Stimulated activated CD4-positive, alpha-beta T cell treated with anti-CD3 and anti-CD28 coated beads, Interleukin-2, amount 100 ng/mL, for 48 hours (primary cell): ENCODE measurements around the gene MRFAP1L1.
"Not testable (repeated sequence)": the region's sequence is repeated elsewhere in the genome, so short reads cannot be mapped to it uniquely, and the experiment has no call there.

Experiments used
- DNase-seq, 2 donors: peaks; one replicate each; pipeline ENCODE4 v3.0.0-alpha.2; 2020

MRFAP1L1 gene

DNA sequence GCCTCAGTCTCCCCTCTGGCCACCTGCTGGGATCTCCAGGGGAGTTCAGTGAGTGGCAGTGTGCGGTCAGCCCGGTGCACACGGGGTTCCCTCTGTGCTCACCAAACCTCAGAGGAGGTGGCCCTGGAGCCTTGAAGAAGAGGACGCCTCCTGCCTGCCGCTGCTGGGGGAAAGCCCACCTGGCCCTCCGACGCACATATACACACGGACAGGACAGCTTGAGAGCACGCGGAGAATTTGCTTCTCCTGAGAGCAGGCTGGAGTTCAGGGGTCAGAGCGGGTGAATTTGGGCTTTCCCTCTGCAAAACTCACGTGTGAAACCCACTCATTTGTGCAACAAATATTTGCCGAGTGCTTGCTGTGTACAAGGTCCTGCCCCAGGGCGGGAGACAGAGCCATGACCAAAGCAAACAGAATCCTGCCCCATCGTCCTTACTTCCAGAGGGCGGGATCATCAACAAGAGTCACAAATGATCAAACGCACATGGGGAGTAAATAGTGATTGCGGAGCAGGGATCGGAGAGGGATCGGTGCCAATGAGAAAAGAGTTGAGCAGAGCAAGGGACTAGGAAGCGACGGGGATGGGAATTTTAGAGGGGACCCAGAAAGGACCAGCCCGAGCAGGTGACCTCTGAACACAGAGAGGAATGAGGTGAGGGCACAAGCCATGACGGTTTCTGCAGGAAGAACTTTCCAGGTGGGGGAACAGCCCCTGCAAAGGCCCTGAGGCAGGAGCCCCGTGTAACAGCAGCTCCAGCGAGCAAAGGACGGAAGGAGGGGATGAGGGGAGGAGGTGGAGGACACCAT, 23.9 kb upstream of the MRFAP1L1 start:
- no peak for DNase-seq

DNA sequence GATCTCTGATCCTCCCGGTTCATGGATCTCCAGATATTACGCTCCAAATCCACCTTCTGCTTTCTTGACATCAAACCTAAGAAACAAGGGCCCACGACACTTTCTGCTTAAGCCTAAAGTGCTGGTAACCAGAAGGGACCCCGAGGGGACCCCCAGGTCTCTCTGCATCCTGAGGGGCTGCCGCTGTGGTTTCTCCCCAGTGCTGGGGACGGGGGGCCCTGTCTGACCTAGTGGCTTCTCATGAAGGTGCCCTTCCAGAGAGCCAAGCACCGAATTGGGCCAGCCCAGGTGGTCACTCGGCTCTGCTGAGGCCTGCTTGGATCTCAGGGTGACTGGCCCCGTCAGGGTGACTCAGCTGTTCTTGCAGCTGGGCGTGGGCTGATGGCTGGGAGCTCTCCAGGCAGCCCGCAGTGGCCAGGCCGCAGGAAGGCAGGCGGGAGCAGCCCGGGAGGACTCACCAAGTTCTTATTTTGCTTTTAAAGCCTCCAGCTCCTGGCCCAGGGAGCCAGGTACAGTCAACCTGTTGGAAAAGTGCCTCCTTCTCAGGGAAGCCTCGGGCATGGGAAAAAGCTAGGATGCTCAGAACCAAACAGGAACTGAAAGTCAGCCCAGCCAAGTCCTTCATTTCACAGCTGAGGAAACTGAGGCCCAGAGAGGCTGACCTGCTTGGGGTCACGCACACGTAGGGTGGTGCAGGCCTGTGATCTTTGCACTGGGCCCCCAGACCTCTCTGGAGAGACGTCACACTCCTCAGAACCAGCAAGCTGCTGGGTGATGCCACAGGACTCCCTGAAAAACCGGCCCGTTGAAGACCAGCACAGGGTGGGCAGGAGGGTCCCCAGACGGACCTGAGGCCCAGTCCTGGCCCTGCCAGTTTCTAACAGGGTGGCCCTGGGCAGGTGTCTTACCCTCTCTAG, 23.0 kb upstream of the MRFAP1L1 start:
- no peak for DNase-seq

DNA sequence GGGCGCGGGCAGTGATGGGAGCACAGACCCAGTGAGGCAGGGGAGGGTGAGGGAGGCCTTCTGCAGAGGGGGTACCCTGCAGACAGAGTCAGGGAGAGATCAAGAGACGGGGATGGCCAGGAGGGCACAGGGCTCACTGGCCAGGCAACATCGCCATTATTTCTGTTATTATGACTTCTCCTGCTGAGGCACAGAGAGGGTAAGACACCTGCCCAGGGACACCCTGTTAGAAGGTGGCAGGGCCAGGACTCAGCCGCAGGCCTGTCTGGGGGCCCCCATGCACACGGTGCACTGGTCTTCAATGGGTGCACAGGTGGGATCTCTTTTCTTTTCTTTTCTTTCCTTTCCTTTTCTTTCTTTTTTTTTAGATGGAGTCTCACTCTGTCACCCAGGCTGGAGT, 22.1 kb upstream of the MRFAP1L1 start:
- DNase-seq: no peak

DNA sequence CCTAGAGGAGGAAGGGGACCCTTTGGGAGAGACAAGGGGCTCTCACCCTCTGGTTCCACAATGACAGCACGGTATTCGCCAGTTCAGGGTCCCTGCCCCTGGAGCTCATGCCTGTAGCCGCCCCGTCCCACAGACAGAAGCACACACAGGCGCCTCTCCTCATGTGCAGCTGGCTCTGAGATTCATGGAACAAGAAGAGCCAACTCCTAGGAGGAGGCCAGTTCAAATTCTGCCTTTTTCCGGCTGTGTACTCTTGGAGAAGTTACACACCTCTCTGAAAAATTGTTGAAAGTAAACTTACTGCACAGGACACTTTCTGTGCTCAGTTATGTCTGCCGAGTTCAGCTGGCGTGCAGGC, 21.6 kb upstream of the MRFAP1L1 start:
- DNase-seq: no peak

DNA sequence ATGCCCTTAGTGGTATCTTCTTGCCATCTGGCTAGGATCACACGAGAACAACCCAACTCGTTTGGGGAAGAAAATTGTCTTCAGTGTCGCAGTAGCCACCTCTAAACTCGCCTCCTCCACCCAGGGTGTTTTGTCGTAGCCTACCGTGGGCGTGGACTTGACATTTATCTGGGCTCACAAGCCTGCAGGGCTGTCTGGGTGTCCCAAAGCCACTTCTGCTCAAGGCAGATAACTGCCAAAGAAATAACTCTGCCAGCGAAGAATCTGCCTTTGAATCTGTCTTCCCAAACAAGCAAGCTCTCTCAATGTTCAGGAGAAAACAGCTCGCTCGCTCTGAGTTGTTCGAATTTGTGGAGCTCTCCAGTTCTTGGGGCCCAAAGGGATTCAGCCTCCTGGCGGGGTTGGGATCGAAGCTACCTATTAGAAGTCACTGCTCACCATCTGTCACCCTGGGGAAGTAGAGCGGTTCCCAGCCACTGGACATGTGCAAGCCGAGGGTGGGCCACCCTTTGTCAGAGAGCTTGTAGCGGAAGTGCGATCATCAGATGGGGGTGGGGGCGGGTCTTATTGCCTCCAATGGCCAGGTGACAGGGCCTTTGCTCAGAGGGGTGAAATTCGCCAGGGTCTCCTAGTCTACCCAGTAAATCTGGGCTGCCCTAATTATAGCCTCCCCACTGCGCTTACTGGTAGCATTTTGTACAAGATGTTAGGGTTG, 21.1 kb upstream of the MRFAP1L1 start:
- DNase-seq: no peak

DNA sequence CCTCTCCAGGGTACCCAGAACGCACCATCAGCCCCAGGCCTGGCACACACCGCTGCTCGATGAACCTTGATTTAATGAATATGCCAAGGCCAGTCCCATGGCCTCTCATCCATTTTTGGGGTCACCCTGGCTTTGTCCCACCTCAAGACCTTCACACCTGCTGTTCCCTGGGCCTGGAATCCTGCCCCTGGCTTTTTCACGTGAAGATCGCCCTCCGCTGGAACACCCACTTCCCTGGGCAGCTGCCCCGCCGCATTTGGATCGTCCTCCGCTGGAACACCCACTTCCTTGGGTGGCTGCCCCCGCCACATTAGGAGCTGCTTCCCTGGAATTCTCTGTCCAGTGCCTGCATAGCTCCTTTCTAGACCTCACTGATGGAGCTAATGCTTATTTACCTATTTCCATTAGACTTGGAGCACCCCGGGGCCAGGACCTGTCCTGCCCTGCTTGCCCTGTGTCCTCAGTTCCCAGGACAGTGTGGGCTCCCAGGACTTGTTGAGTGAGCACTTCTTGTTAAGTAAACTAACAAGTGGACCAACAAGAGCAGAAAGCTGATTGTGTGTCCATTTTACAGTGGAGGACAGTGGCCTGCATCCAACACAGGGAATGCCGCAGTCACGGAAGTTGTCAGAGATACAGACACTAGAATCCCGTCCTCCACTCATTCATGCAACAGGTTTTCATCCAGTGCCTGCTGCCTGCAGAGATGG, 18.8 kb upstream of the MRFAP1L1 start:
- DNase-seq: no peak

DNA sequence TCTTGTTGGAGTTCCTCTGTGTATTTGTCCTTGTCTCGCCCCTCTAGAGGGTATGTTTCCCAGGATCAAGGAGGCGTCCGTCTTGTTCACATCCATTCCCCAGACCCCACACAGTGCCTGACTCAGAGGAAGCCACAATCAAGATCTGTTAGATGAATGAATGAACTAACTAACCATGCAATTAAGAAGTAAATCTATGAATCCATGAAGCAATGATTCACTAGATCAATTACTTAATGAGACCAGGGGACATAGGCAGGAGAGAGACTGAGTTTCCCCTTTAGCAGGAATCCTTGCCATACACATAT, 18.2 kb upstream of the MRFAP1L1 start:
- no peak for DNase-seq

DNA sequence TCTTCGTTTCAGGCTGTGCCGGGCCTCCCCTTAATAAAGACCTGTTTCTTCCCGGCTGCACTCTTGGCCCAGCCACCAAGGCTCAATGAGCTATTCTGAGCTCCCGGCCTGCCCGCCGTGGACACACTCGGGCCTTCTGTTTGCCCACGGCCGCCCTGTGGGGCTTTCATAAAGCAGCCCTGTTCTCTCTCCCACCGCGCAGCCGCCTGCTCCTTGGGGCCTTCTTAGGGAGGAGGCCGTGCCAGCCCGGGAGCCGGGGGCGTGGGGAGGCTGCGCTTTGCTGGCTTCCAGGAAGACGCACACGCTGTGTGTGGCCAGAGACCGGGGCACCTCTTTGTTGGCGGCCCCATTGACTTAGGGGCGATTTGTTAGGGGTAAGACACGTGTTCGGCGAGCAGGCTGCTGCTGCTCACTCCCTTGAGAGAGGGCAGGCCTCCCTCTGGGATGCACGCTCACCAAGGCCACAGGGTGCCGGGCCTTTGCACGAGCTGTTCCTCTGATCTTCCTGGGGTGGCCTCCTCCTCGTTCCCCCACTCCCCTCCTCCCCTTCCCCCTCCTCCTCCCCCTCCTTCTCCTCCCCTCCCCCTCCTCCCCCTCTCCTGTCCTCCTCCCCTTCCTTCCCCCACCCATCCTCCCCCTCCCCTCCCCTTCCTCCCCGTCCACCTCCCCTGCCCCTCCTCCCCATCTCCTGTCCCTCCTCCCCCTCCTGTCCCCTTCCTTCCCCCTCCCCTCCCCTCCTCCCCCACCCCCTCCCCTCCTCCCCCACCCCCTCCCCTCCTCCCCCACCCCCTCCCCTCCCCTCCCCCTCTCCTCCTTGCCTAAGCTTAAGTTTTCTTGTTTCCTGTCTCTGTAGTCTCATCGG, 17.6 kb upstream of the MRFAP1L1 start:
- DNase-seq: no peak

DNA sequence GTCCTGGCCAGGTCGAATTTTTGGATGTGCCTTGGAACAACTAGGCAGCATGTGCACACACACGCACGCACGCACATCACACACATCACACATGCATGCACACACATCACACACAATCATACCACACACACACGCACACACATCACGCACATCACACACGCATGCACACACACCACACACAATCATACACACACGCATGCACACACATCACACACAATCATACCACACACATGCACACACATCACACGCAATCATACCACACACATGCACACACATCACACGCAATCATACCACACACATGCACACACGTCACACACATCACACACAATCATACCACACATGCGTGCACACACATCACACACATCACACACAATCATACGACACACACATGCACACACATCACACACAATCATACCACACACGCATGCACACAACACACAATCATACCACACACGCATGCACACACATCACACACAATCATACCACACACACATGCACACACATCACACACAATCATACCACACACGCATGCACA, 15.8 kb upstream of the MRFAP1L1 start:
- DNase-seq: not testable (repeated sequence)

DNA sequence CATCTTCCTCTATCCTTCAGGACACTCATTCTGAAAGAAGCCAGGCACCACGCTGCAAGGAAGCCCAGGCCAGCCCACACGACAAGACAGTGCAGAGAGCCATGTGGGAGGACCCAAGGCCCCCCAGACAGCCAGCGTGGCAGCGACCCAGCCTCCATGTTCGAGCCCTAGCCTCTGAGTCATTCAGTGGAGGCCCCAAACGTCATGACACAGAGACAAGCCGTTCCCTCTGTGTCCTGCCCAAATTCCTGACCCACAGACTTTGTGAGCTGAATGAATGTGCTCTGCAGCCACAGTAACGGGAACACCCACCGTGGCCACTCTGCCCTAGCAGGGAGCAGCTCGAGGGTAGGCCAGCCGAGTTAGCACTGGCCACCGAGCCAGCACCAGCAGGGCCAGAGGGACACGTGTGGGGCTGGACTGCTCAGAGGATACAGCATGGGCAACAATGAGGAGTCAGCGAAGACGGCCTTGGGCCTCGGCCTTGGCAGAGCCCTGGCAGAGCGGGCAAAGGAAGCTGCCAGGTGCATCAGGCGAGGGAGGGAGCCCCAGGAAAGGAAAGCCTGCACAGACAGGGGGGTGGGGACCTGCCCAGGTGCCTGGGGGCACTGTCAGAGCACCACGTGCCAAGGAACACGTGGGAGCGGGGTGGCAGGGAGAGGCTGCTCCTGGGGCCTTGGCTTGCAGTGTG, 14.9 kb upstream of the MRFAP1L1 start:
- DNase-seq: no peak

DNA sequence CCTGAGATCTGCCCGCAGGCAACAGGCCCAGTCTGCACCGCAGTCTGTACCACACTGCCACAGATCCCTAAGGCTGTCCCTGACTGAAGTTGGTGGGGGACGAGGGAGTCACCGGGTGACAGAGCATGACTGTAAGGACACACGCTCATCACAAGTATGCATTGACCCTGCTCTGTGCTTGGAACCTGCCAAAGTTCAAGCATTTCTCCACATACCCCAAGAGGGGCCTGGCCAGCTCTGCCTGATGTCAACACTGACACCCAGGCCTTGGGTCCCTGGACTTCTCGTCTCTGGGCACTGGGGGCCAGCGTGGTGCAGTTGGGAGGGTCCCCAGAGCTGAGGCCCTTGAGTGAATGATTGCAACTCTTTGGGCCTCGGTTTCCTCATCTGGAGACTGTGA, 14.2 kb upstream of the MRFAP1L1 start:
- DNase-seq: no peak

DNA sequence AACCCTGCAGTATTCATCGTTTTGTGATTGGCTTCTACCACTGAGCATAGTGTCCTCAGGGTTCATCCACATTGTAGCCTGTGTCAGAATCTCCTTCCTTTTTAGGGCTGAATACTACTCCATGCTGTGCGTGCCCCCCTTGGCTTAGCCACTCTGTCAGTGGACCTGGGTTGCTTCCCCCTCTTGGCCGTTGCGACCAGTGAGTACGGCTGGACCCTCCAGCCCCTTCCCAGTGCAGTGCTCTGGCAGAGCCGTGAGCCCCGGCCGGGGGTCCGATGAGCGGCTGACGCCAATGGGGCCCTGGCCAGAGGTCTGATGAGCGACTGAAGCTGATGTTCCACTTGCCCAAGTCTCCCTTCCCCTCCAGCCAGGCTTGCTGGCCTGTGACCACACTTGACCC, 13.2 kb upstream of the MRFAP1L1 start:
- DNase-seq: no peak

DNA sequence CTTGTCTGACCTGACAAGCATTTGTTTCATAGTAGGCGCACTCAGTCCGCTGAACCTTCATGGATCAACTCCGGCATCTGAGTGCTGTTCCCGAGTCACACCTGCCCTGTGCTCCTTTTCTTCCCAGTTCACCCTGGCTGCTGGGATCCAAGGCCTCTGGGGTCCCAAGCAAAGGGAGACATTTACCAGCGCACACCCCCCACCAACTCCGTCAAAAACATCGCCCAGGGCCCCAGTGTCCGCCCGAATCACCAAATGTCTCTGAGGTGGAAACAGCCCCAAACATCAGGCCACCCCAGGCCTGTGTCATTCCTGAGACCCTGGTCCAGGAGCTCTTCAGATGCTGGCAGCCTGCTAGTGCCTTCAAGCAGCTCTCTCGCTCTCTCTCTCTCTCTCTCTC, 11.5 kb upstream of the MRFAP1L1 start:
- no peak for DNase-seq

DNA sequence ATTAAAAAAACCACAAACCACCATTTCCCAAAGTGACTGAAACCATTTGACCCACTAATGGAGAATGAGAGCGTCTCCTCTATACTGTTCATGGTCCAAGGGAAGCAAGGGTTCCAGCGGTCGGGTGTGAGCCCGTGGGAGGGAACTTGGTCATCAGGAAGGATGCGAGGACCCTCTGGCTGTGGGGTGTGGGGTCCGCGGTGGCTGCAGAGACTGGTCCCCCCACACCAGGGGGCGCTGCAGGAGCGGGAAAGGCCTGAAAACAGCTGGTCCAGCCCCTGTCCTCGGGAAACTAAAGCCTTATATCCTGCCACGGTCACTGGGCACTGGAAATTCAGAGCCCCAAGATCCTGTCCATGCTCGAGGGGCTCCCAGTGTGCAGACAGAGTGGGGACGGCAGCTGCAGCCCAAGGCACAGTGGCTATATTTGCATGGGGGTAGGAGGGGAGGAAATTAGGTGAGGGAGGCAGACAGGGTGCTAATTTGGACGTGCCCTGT, 10.6 kb upstream of the MRFAP1L1 start:
- peak; percentile 85 to 87 for DNase-seq

DNA sequence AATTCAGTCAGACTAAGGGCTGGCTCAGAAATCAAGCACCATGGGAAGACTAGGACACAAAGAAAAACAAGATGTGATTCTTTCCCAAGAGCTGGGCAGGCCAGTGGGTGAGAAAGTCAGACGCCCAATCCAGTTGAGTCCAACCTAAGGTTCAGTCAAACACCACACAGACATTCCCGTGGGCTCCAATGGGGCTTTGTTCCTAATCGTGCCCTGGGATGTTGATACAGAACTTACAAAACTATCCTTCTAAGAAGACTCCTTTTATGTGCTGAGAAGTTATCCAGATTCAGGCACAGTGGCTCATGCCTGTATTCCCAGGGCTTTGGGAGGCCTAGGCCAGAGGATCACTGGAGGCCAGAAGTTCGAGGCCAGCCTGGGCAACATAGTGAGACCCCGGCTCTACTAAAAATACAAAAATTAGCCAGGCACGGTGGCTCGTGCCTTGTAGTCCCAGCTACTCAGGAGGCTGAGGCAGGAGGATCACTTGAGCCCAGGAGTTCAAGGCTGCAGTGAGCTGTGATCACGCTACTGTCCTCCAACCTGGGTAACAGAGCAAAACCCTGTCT, 10.0 kb upstream of the MRFAP1L1 start:
- no peak for DNase-seq

DNA sequence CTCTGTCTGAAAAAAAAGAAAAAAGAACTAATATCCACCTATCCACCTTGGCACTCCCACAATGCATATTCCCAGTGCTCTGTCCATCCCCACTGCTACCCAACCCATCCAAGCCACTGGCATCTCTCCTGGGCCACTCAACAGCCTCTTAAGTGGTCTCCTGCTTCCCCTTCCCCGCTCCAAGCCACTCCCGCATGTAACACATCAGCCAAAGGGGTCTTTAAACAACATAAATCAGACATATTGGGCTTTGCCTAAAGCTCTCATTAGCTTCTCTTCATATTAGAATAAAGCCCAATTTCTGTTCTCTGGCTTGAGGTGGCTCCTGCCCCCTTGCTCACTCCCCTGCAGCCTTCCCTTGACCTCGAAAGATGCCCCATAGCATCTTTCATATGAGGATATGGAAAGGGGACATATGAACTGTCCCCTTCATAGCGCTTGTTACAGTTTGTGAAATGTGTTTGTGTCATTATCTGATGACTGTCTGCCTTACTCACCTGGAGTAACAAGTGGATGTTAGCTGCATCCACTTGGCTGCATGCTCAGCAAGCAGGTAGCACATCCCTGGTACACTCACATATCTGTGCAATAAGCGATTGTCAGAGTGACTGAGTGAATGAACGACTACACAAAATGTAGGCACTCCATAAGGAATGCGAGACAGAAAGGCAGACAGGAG, 9.4 kb upstream of the MRFAP1L1 start:
- no peak for DNase-seq

DNA sequence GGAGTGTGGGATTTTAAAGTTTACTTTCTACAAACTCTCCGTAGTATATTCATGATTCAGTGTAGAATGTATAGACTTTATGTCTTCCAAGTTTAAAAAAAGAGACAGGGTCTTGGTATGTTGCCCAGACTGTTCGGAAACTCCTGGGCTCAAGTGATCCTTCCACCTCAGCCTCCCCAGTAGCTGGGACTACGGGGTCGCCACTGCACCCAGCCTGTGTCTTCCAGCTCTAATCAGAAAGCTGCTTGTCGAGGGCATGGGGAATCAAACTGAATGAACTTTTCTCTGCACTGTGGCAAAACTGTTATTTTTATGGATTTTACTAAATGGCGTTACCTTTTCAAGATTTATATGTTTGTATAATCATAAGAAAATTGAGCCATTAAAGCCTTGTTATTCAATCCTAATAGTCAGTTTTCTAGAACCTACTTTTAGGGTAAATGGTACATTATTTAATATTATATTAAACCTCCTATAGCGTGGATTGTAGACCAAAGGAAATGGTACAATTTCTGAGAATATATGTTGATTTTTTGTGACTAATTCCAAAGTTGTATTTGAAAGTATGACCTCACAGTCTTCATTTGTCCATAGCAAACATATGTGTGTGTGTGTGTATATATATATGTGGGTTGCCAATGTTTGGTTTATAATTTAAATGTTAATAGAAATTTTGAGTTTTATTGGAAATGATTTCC, 7.4 kb upstream of the MRFAP1L1 start:
- DNase-seq: no peak

DNA sequence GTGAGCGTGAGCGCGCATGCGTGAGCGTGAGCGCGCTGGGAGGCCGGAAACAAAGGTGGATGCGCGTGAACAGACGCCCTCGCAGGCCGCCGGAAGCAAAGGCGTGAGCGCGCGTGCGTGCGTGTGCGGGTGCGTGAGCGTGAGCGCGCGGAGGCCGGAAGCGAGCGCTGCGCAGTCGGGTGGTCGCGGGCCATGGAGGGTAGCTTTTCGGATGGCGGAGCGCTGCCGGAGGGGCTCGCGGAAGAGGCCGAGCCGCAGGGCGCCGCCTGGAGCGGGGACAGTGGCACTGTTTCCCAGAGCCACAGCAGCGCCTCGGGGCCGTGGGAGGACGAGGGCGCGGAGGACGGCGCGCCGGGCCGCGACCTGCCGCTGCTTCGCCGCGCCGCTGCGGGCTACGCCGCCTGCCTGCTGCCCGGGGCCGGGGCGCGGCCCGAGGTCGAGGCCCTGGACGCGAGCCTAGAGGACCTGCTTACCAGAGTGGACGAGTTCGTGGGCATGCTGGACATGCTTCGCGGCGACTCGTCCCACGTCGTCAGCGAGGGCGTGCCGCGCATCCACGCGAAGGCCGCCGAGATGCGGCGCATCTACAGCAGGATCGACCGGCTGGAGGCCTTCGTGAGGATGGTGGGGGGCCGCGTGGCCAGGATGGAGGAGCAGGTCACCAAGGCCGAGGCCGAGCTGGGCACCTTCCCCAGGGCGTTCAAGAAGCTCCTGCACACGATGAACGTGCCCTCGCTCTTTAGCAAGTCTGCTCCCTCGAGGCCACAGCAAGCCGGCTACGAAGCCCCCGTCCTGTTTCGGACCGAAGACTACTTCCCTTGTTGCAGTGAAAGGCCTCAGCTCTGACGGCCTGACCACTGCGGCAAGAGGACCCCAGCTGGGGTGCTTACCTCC, 6.6 kb upstream of the MRFAP1L1 start, which contains the start of gene BLOC1S4:
TSS of gene BLOC1S4 (plus strand) at position 157 of the 894 bp plus-strand sequence. CDS start at position 193, 36 bp downstream.
- peak; percentile 81 to 85 for DNase-seq
